HL-60/S4 (cell line): Measurements from ENCODE around the gene ZNF200.
"Not testable (repeated sequence)": the region's sequence is repeated elsewhere in the genome, so short reads cannot be mapped to it uniquely, and the experiment has no call there.

Experiments used
- in situ Hi-C: fragments of 300-500 bp; cut with MboI; formaldehyde crosslinking; loops from 2 replicates; pipeline ENCODE4 v1.14.3; 2022; ENCODE audit warnings: low sequenced_read_pairs

Gene ZNF200

DNA sequence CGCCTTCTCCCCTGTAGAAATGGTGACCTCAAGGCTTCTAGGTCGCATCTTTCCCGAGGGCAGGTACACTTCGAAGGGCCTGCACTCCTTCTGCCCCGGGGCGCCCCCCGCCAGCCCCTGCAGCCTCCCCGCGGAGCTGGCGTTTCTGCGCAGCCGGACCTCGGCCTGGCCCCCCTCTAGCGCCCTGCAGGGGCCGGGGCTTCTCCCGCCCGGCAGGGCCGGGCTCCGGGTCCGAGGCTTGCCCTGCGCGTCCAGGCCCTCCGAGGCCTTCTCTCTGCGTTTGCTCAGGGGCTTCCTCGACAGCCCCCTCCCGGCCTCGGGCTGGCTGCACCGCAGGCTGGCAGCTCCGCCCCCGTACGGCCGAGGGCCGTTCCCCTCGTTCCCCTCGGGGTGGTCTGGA, 19.4 kb upstream of the ZNF200 start:
- in situ Hi-C loops: no loop called here

GRCh38 chr16:3252967-3253366, 18.0 kb upstream of the ZNF200 start:
- in situ Hi-C loops: no loop called here

- in situ Hi-C loops: no loop called here
Observed at GRCh38 chr16:3249451-3249850, 14.5 kb upstream of the ZNF200 start.

DNA sequence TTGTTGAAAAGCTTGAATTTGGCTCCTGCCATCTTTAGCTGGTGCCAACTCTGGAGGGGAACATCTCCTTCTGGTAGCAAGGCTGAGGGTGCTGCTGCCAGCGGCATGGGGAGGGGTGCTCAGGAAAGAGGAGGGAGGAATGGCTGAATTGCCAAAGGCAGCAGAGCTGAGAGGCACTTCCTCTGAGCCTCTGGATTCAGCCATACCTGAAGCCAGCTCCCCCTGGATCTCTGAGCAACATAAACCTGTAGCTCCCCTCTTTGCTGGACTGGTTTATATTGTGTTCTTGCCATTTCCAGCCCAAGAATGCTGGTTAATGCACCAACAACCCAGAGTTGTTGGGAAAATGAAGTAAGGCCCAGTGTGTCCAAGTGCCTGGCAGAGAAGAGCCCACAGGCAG, 14.1 kb upstream of the ZNF200 start:
- in situ Hi-C loops: no loop called here

DNA sequence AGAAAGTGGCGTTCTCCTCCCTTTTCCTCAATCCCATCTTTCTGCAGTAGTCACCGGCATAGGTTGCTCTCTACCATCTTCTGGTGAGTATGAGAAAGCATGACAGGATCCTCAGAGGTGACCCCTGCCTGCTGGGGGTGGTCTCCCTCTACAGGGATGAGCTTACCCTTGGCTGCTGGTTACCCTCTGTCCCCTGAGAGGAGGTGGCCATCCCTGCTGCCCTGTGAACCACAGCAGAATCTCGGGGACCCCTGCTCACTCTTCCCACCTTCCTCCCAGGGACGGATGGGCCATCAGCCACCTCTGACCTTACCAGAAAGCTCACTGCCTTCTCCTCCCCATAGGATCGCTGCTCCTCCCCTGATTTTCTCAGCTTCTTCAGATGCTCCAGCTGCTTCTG, 13.6 kb upstream of the ZNF200 start:
- in situ Hi-C loops: no loop called here

- in situ Hi-C loops: no loop called here
Observed at GRCh38 chr16:3246876-3247275, 11.9 kb upstream of the ZNF200 start.

DNA sequence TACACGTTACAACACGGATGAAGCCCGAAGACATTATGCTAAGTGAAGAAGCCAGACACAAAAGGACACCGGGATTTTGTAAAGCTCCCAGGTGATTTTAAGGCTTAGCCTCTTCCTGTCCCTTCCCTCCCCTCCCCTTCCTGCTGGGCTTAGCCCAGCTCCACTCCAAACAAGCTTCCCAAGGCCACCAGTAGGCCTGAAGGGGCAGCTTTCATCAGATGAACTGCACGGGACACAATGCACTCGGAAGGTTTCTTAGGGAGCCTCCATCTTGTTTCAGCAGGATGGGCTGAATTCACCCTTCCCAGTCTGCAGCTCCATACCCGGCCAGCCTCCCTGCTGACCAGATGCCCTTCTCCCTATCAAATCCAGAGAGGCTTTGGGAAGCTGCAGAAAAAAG, 11.0 kb upstream of the ZNF200 start:
- in situ Hi-C loops: no loop called here

GRCh38 chr16:3243882-3244281, 8.9 kb upstream of the ZNF200 start:
- in situ Hi-C loops: no loop called here

GRCh38 chr16:3242709-3243108, 7.8 kb upstream of the ZNF200 start:
- in situ Hi-C loops: no loop called here

DNA sequence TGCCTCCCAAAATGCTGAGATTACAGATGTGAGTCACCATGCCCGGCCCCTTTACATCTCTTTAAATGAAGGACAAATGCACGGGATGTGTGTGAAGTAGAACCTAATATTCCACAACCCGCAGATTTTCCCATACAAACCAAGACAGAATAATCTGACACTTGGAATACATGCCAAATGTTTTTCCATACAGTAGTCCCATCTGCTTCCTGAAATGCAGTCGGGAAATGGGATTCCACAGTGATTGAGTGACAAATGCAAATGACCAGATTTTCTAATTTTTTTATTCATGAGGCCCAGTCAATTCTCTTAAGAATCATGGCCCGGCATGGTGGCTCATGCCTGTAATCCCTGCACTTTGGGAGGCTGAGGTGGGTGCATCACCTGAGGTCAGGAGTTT, 6.8 kb upstream of the ZNF200 start:
- in situ Hi-C loops: no loop called here

- in situ Hi-C loops: no loop called here
Observed at GRCh38 chr16:3235856-3236669, 1.1 kb upstream of the ZNF200 start.

DNA sequence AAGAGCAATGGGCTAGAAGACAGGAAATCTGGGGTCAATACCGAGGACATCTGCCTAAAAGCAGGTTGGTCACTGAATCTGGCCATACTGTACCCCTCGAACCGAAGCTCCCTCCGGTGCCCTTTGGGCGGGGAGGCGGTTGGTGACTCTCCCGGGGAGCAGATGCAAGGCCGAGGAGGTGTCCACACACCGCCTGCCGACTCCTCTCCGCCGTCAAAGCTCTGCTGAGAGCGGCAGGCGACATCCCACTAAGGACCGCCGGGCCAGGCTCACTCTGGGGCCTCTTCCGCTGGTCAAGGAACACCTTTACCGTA, 458 bp downstream of the ZNF200 start:
- in situ Hi-C loops: no loop called here

DNA sequence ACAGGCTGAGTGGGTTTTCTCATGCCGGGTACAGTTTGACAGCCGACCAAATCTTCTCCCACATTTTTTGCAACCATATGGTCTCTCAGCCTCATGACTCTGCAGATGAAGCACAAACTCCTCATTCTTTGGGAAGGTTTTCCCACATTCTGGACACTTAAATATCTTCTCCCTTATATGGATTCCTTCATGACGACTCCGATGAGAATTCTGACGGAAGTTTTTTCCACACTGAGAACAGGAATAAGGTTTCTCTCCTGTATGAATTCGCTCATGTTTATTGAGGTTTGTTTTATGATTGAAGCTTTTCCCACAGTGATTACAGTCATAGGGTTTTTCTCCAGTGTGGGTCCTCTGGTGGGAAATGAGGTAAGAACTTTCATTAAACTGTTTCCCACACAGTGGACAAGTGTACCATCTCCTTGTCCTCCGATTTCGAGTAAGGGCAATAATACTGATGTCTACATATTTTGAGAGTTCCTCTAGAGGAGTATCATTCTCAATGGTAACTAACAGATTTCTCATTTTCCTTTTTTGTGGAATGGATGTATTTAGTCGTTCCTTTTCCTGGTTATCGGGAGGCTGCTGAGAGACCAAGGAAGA, 10.9 kb downstream of the ZNF200 start:
- in situ Hi-C loops: no loop called here

DNA sequence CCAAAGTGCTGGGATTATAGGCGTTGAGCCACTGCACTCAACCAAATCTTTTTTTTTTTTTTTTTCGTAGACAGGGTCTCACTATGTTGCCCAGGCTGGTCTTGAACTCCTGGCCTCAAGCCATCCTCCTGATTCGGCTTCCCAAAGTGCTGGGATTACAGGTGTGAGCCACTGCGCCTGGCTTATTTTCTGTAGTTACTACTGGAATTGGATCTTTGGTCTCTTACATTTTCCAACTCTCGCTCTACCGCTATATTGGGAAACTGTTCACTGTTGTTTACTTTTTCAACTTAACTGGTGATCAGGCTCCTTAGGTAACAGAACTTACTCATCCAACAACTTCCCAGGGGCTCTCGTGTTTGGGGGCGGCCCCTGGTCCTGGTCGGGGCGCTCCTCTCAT, 14.1 kb downstream of the ZNF200 start:
- in situ Hi-C loops: no loop called here

- in situ Hi-C loops: no loop called here
Observed at GRCh38 chr16:3216263-3216640, 18.7 kb downstream of the ZNF200 start.

GRCh38 chr16:3215601-3216262, 19.2 kb downstream of the ZNF200 start:
- in situ Hi-C loops: no loop called here

GRCh38 chr16:3214904-3215600, 19.9 kb downstream of the ZNF200 start:
- in situ Hi-C loops: no loop called here

DNA sequence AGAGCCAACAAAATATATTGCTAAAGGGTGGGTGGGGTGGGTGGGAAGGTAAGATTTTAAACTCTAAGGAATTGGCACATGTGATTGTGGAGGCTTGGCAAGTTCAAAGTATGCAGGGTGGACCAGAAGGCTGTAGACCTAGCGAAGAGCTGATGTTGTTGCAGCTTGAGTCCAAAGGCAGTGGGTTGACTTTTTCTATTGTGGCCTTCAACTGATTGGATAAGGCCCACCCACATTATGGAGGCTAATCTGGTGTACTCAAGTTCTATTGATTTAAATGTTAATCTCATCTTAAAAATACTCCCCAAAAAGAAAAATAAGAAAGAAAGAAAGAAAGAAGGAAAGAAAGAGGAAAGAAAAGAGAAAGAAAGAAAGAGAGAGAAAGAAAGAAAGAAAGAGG, 22.4 kb downstream of the ZNF200 start:
- in situ Hi-C loops: no loop called here

DNA sequence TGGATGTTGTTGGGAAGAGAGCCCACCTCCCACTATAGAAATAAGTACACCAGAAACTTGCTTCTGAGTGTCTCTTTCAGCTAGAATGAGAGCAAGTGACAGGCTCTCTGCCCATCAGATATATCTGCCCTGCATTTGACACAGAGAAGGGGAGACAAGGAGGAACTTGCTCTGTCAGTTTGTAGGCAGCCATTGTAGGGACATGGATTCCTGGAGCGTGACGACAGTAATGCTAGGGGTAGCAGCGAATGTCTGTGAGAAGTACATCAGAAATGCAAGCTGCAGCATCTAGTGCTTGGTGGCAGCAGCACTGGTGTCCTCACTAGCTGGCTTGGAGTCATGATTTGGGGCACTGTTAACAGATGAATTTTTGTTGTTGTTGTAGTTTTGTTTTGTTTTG, 23.0 kb downstream of the ZNF200 start:
- in situ Hi-C loops: no loop called here

DNA sequence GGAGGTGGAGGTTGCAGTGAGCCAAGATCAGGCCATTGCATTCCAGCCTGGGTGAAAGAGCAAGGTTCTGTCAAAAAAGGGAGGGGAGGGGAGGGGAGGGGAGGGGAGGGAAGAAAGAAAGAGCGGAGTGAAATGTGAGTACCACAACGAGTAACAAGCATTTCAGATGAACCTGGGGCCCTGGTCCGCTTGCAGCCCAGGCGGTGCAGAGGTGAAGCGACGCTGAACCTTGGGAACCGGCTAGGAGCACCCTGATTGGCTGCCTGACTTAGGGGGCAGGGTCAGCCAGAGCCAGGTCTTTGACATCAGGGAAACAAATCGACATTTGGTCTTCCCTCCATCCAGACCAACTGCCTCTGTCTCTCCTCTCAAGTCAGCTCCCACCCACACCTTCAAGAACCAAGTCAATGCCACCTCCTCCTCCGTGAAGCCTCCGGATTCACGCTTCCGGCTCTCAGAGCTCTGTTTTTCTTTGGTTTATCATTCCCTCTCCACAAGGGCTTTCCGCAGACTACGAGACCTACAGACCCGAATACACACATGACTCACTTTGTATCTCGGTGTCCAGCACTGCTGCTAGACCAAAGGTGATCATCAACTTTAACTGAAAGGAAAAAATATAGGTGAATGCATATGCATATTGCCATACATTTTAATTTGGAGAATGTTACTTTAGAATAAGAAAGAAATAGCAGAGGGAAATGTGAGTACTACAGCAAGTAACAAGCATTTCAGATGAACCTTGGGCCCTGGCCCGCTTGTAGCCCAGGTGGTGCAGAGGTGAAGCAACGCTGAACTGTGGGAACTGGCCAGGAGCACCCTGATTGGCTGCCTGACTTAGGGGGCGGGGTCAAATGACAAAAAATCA, 27.6 kb downstream of the ZNF200 start:
- in situ Hi-C loops: no loop called here

DNA sequence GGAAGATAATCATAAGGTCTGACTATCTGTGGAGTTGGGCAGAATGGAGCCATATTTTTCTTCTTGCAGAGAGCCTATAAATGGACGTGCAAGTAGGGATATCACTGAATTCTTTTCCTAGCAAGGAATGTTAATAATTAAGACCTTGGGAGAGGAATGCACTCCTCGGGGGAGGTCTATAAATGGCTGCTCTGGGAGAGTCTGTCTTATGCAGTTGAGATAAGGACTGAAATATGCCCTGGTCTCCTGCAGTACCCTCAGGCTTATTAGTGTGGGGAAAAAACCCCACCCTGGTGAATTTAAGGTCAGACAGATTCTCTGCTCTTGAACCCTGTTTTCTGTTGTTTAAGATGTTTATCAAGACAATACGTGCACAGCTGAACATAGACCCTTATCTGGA, 29.0 kb downstream of the ZNF200 start:
- in situ Hi-C loops: not testable (repeated sequence)
